ENCODE measurements around the gene TNIP1.

- TF ChIP-seq POLR2A (IDR thresholded peaks at IDR 0.05) (no peak), CTCF (IDR thresholded peaks at IDR 0.05) (no peak)
Observed at GRCh38 chr5:151058891-151059489, 21.8 kb downstream of the TNIP1 start.

All from adrenal gland (tissue), 5 donors.